Activated naive CD4-positive, alpha-beta T cell treated with anti-CD3 and anti-CD28 coated beads, Interleukin-2, amount 50 U/mL, for 24 hours (primary cell): ENCODE measurements around the gene BPHL.
"Not testable (repeated sequence)": the region's sequence is repeated elsewhere in the genome, so short reads cannot be mapped to it uniquely, and the experiment has no call there.

ENCODE experiments used
- H3K27ac Mint-ChIP-seq: one replicate; pipeline ENCODE4 v1.8.0; 2021; ENCODE audit warnings: mild to moderate bottlenecking, mixed read lengths
- H3K27me3 Mint-ChIP-seq: one replicate; pipeline ENCODE4 v1.8.0; 2021; ENCODE audit warnings: mixed read lengths
- H3K36me3 Mint-ChIP-seq: one replicate; pipeline ENCODE4 v1.8.0; 2021; ENCODE audit warnings: mixed read lengths
- H3K4me1 Mint-ChIP-seq: one replicate; pipeline ENCODE4 v1.8.0; 2021; ENCODE audit warnings: mixed read lengths
- H3K4me3 Mint-ChIP-seq: one replicate; pipeline ENCODE4 v1.8.0; 2021; ENCODE audit warnings: mild to moderate bottlenecking, mixed read lengths
- H3K9me3 Mint-ChIP-seq: one replicate; pipeline ENCODE4 v1.8.0; 2021; ENCODE audit warnings: mixed read lengths

Gene BPHL

GRCh38 chr6:3176562-3177355 is 58.2 kb downstream of the BPHL start:
- Mint-ChIP-seq H3K27me3 (peaks cover 3% of the 10 kb centered on the region), H3K4me1 (no peaks in the 10 kb centered on the region), H3K36me3 (no peaks in the 10 kb centered on the region), H3K4me3 (no peak overlapping the region), H3K27ac (no peak overlapping the region), H3K9me3 (no peaks in the 10 kb centered on the region)

- H3K4me1 Mint-ChIP-seq, H3K9me3 Mint-ChIP-seq, H3K27ac Mint-ChIP-seq, H3K27me3 Mint-ChIP-seq, H3K4me3 Mint-ChIP-seq, H3K36me3 Mint-ChIP-seq: not testable (repeated sequence)
These were observed 60.2 kb downstream of the BPHL start for GRCh38 chr6:3178666-3179065.

- H3K4me3 Mint-ChIP-seq: peak overlapping the region; percentile 68
These were observed 61.4 kb downstream of the BPHL start for GRCh38 chr6:3179945-3180344.

GRCh38 chr6:3181105-3181504 is 62.6 kb downstream of the BPHL start:
- Mint-ChIP-seq H3K4me3 (no peak overlapping the region), H3K27me3 (peaks cover 7% of the 10 kb centered on the region), H3K9me3 (no peaks in the 10 kb centered on the region), H3K36me3 (no peaks in the 10 kb centered on the region), H3K4me1 (no peaks in the 10 kb centered on the region), H3K27ac (no peak overlapping the region)

More at GRCh38 chr6:3179945-3180344, 61.4 kb downstream of the BPHL start:
- H3K27me3 Mint-ChIP-seq, H3K9me3 Mint-ChIP-seq, H3K4me1 Mint-ChIP-seq, H3K27ac Mint-ChIP-seq, H3K36me3 Mint-ChIP-seq: not testable (repeated sequence)

GRCh38 chr6:3183066-3183465 is 64.6 kb downstream of the BPHL start:
- Mint-ChIP-seq H3K4me3 (no peak overlapping the region), H3K36me3 (no peaks in the 10 kb centered on the region), H3K27ac (no peak overlapping the region), H3K27me3 (peaks cover 7% of the 10 kb centered on the region), H3K4me1 (no peaks in the 10 kb centered on the region), H3K9me3 (no peaks in the 10 kb centered on the region)

- H3K27ac Mint-ChIP-seq: no peak overlapping the region
- H3K4me1 Mint-ChIP-seq: no peaks in the 10 kb centered on the region
- H3K9me3 Mint-ChIP-seq: no peaks in the 10 kb centered on the region
- H3K27me3 Mint-ChIP-seq: peaks cover 7% of the 10 kb centered on the region
- no peak overlapping the region for H3K4me3 Mint-ChIP-seq
- no peaks in the 10 kb centered on the region for H3K36me3 Mint-ChIP-seq
These were observed 68.5 kb downstream of the BPHL start for GRCh38 chr6:3186974-3187382.

DNA sequence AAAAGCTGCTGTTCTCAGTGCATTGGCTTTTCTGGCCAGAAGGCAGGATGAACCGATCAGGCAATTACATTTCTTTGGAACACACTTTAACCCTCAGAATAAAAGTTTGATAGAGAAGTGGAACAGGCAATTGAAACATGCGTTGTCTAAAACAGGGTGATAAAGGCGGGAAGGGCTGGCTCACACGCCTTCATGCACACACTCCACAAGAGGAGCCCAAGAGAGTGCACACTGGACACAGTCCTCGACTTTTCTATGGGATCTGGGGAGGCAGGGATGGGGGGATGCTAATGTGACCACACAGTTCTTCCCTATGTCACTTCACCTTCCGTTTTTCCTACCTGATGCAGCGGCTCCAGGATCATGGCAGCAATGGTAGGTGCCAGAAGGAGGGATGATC is 69.8 kb downstream of the BPHL start:
- Mint-ChIP-seq H3K4me3 (no peak overlapping the region), H3K4me1 (no peaks in the 10 kb centered on the region), H3K27ac (no peak overlapping the region), H3K9me3 (no peaks in the 10 kb centered on the region), H3K36me3 (no peaks in the 10 kb centered on the region), H3K27me3 (peaks cover 7% of the 10 kb centered on the region)

DNA sequence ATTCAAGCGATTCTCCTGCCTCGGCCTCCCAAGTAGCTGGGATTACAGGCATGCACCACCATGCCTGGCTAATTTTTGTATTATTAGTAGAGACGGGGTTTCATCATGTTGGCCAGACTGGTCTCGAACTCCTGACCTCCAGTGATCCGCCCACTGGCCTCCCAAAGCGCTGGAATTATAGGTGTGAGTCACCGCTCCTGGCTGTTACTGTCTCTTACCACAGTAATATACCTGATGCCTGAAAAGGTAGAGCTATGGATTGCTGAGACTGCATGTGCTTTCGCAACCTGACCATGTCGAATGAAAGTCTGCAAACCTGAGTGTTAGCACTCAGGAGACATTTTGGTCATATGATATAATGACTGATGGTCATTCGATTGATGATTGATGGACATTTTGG is 70.7 kb downstream of the BPHL start:
- H3K27me3 Mint-ChIP-seq, H3K4me1 Mint-ChIP-seq, H3K4me3 Mint-ChIP-seq, H3K27ac Mint-ChIP-seq, H3K9me3 Mint-ChIP-seq, H3K36me3 Mint-ChIP-seq: not testable (repeated sequence)

GRCh38 chr6:3190056-3190455 is 71.5 kb downstream of the BPHL start:
- Mint-ChIP-seq H3K27ac (no peak overlapping the region), H3K36me3 (no peaks in the 10 kb centered on the region), H3K27me3 (peaks cover 7% of the 10 kb centered on the region), H3K9me3 (no peaks in the 10 kb centered on the region), H3K4me3 (no peak overlapping the region), H3K4me1 (no peaks in the 10 kb centered on the region)

GRCh38 chr6:3190779-3191178 is 72.3 kb downstream of the BPHL start:
- H3K36me3 Mint-ChIP-seq: no peaks in the 10 kb centered on the region
- H3K9me3 Mint-ChIP-seq: no peaks in the 10 kb centered on the region
- H3K4me3 Mint-ChIP-seq: no peak overlapping the region
- H3K27ac Mint-ChIP-seq: no peak overlapping the region
- H3K27me3 Mint-ChIP-seq: peaks cover 5% of the 10 kb centered on the region
- no peaks in the 10 kb centered on the region for H3K4me1 Mint-ChIP-seq

DNA sequence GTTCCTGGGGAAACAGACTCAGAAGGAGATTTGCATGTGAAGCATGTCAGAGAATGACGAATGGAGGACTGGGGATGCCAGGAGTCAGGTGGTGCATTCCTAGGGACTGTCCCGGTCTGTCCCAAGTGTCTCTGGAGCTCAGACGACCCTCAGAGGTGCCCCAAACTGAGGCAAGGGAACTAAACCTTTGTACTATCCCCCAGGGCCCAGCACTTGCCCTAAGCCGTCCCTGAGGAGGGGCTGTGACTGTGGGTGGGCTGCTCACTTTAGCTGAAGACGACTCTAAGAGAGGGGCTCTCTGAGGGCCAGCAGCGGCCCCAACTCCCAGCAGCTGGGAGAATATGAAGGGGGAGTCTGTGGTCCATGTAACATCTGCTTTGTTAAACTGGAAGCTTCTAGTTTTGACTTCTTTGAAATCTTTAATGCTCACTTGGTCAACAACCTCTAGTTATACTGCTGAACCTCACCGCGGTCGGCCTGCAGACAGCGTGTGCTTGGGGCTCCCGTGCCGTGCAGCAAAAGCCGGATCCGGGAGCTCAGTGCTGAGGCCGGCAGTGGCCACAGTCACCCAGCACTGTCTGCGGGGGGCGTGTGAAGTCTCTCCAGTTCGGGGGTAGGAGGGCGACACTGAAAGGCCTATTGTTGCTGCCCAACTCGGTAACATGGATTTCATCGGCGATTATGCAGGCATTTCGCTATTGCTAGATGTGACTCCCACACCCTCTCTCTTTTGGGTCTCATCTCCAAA is 74.8 kb downstream of the BPHL start:
- Mint-ChIP-seq H3K4me3 (no peak overlapping the region), H3K27me3 (peaks cover 4% of the 10 kb centered on the region), H3K9me3 (no peaks in the 10 kb centered on the region), H3K4me1 (no peaks in the 10 kb centered on the region), H3K36me3 (no peaks in the 10 kb centered on the region), H3K27ac (no peak overlapping the region)

DNA sequence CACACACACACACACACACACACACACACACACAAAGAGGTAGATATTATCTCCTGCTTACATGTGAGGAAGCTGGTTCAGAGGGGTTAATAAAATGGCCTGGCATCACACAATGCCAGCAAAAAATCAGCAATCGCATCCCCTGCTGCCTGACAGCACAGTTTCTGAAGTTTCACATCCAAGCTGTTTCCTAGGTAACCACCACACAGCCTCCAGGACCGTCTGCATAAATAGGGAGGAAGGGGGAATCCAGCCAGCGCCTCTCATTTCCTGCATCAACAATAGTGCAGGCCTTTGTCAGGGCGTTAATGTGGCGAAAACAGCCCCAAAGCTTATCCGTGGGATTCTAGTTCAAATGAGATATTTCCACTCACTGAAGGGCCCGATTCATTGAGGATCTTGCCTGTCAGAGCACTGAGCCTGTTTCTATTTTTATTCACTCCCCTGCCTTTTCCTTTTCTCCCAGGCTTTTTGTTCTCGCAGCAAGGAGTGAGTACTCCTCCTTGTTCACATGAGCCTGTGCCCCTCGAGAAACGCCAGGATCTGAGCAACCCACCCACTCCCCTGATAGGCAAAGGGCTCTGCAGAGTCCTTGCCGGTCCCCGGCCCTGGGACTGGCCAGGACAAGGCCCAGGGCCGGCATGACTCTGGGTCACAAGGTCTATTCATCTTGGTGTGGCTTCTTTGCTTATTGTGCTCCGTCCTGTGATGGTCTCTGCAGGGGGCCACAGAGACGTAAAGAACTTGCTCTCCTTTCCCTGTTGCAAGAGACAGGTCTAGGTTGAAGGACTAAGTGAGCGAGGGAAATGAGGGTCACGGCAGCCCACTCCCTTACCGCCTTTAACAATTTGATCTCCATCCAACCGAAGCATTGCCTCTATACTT is 76.3 kb downstream of the BPHL start:
- Mint-ChIP-seq H3K4me3 (no peak overlapping the region), H3K4me1 (no peaks in the 10 kb centered on the region), H3K27ac (no peak overlapping the region), H3K36me3 (no peaks in the 10 kb centered on the region), H3K9me3 (no peaks in the 10 kb centered on the region), H3K27me3 (peaks cover 6% of the 10 kb centered on the region)

GRCh38 chr6:3195420-3195694 is 76.8 kb downstream of the BPHL start:
- Mint-ChIP-seq H3K36me3 (peaks cover 1% of the 10 kb centered on the region), H3K4me3 (no peak overlapping the region), H3K4me1 (no peaks in the 10 kb centered on the region), H3K9me3 (peaks cover 3% of the 10 kb centered on the region), H3K27me3 (peaks cover 8% of the 10 kb centered on the region), H3K27ac (no peak overlapping the region)

- H3K27ac Mint-ChIP-seq: no peak overlapping the region
- H3K27me3 Mint-ChIP-seq: peaks cover 11% of the 10 kb centered on the region
- H3K4me1 Mint-ChIP-seq: no peaks in the 10 kb centered on the region
- no peak overlapping the region for H3K4me3 Mint-ChIP-seq
- H3K36me3 Mint-ChIP-seq: peaks cover 1% of the 10 kb centered on the region
- H3K9me3 Mint-ChIP-seq: peaks cover 4% of the 10 kb centered on the region
These were observed 77.4 kb downstream of the BPHL start for GRCh38 chr6:3195695-3196497.

DNA sequence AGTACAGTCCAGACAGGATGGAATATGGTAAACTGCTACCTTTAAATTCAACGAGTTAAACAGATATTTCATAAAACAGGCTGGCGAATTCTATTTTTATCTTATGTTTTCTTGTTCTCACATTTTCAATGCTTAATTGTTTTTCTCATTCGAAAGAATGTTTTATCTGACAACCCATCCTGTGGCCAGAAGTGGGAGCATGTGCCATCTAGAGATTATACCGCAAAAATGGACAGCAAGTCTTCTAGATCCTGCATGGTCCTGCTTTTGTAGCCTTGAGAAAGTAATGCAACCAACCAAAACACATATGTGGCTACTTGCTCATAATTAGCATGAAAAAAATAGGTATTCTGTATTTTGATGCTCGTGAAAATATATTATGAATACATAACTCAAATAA is 78.3 kb downstream of the BPHL start:
- H3K9me3 Mint-ChIP-seq: peaks cover 4% of the 10 kb centered on the region
- H3K4me3 Mint-ChIP-seq: no peak overlapping the region
- H3K27ac Mint-ChIP-seq: no peak overlapping the region
- H3K36me3 Mint-ChIP-seq: peaks cover 1% of the 10 kb centered on the region
- peaks cover 14% of the 10 kb centered on the region for H3K27me3 Mint-ChIP-seq
- H3K4me1 Mint-ChIP-seq: no peaks in the 10 kb centered on the region
